ENCODE results near the gene TSC22D3. TPM values are rescaled to one million over a fixed set of nuclear protein-coding genes. Genes with fewer than 3 reads are reported as not detected.

Gene TSC22D3
- total and polyA plus RNA-seq, 4 donors = 119 to 150 (median 131) TPM

- Histone ChIP-seq H3K27me3 (ENCODE audit: control insufficient read depth, insufficient read depth, low read length) (peaks cover 19% of the 10 kb centered on the region), H3K36me3 (ENCODE audit: control insufficient read depth, insufficient read depth, low read length) (no peaks in the 10 kb centered on the region), H3K4me1 (ENCODE audit: control insufficient read depth, insufficient read depth, low read length) (no peaks in the 10 kb centered on the region), H3K27ac (ENCODE audit: low read depth, low read length) (no peak overlapping the region), H3K4me3 (ENCODE audit: low read depth, low read length) (no peak overlapping the region), H3K9me3 (ENCODE audit: control insufficient read depth, insufficient read depth, low read length) (no peaks in the 10 kb centered on the region)
- WGBS (ENCODE audit: insufficient coverage) = 60% methylated on average over 6 of the region's 11 CpGs
- no peak for DNase-seq (ENCODE audit: low read depth in 4 of 6, low spot score in 6 of 6)
Measured at GRCh38 chrX:107764845-107765608, 10.6 kb downstream of the TSC22D3 start.

GRCh38 chrX:107763647-107764046 is 11.9 kb downstream of the TSC22D3 start:
- Histone ChIP-seq H3K4me3 (ENCODE audit: low read depth, low read length) (no peak overlapping the region), H3K4me1 (ENCODE audit: control insufficient read depth, insufficient read depth, low read length) (no peaks in the 10 kb centered on the region), H3K36me3 (ENCODE audit: control insufficient read depth, insufficient read depth, low read length) (no peaks in the 10 kb centered on the region), H3K27me3 (ENCODE audit: control insufficient read depth, insufficient read depth, low read length) (peaks cover 21% of the 10 kb centered on the region), H3K9me3 (ENCODE audit: control insufficient read depth, insufficient read depth, low read length) (no peaks in the 10 kb centered on the region), H3K27ac (ENCODE audit: low read depth, low read length) (no peak overlapping the region)
- no CpG with 5 or more reads among the region's 1 CpG for WGBS (ENCODE audit: insufficient coverage)
- DNase-seq (ENCODE audit: low read depth in 4 of 6, low spot score in 6 of 6) = no peak

DNA sequence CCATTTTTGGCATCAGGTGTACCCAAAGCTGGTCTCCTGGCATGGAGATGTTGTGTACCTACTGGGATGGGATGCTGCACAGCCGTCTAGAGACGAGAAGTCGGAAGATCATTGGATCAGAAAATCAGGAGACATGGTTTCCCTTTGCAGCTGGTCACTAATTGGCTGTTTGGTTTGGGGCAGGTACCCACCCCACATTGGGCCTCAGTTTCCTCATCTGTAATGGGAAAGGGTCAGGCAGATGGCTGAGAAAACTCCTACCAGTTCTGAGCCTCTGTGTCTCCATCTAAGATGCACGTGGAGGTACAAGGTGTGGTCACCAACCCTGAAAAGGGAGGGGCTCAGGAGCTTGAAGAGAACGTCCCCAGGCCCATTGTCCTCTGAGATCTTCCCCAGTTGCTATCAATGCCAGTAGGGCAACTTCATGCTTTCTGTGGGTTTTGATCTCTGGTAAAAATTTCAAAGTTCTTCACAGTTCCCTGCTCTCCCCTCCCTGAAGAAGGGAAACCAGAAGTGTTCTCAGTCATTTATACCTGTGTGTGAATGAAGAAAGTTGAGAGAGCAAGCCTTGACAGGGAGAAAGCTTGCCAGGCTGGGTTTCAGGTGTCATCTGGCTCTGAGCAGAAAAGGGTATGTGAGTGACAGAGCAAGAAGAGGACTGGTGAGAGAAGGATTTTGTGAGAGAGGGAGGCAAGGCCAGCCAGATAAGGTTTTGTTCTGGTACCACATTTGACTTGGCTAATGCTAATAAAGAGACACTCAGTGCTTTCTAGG is 15.1 kb downstream of the TSC22D3 start:
- no peak overlapping the region for H3K4me3 ChIP-seq (ENCODE audit: low read depth, low read length)
- WGBS (ENCODE audit: insufficient coverage) = 82% methylated on average over 4 of the region's 5 CpGs
- H3K27ac ChIP-seq (ENCODE audit: low read depth, low read length) = no peak overlapping the region
- H3K4me1 ChIP-seq (ENCODE audit: control insufficient read depth, insufficient read depth, low read length) = peaks cover 7% of the 10 kb centered on the region
- no peaks in the 10 kb centered on the region for H3K9me3 ChIP-seq (ENCODE audit: control insufficient read depth, insufficient read depth, low read length)
- H3K27me3 ChIP-seq (ENCODE audit: control insufficient read depth, insufficient read depth, low read length) = peaks cover 24% of the 10 kb centered on the region
- H3K36me3 ChIP-seq (ENCODE audit: control insufficient read depth, insufficient read depth, low read length) = no peaks in the 10 kb centered on the region
- no peak for DNase-seq (ENCODE audit: low read depth in 4 of 6, low spot score in 6 of 6)

GRCh38 chrX:107758231-107758766 is 17.3 kb downstream of the TSC22D3 start:
- Histone ChIP-seq H3K27me3 (ENCODE audit: control insufficient read depth, insufficient read depth, low read length) (peaks cover 24% of the 10 kb centered on the region), H3K36me3 (ENCODE audit: control insufficient read depth, insufficient read depth, low read length) (no peaks in the 10 kb centered on the region), H3K4me3 (ENCODE audit: low read depth, low read length) (no peak overlapping the region), H3K27ac (ENCODE audit: low read depth, low read length) (no peak overlapping the region), H3K9me3 (ENCODE audit: control insufficient read depth, insufficient read depth, low read length) (no peaks in the 10 kb centered on the region), H3K4me1 (ENCODE audit: control insufficient read depth, insufficient read depth, low read length) (peaks cover 7% of the 10 kb centered on the region)
- DNase-seq (ENCODE audit: low read depth in 4 of 6, low spot score in 6 of 6) = no peak
- 80% methylated on average over 1 of the region's 5 CpGs for WGBS (ENCODE audit: insufficient coverage)

- no peak for DNase-seq (ENCODE audit: low read depth in 4 of 6, low spot score in 6 of 6)
- Histone ChIP-seq H3K9me3 (ENCODE audit: control insufficient read depth, insufficient read depth, low read length) (no peaks in the 10 kb centered on the region), H3K27ac (ENCODE audit: low read depth, low read length) (no peak overlapping the region), H3K4me1 (ENCODE audit: control insufficient read depth, insufficient read depth, low read length) (peaks cover 11% of the 10 kb centered on the region), H3K27me3 (ENCODE audit: control insufficient read depth, insufficient read depth, low read length) (peaks cover 32% of the 10 kb centered on the region), H3K36me3 (ENCODE audit: control insufficient read depth, insufficient read depth, low read length) (no peaks in the 10 kb centered on the region), H3K4me3 (ENCODE audit: low read depth, low read length) (no peak overlapping the region)
- 59% methylated on average over 3 of the region's 3 CpGs for WGBS (ENCODE audit: insufficient coverage)
Measured at GRCh38 chrX:107755721-107756120, 19.9 kb downstream of the TSC22D3 start.

- WGBS (ENCODE audit: insufficient coverage) = 86% methylated on average over 4 of the region's 4 CpGs
- H3K27me3 ChIP-seq (ENCODE audit: control insufficient read depth, insufficient read depth, low read length) = peaks cover 26% of the 10 kb centered on the region
Measured at GRCh38 chrX:107753187-107753586, 22.4 kb downstream of the TSC22D3 start.

GRCh38 chrX:107752714-107753113 is 22.9 kb downstream of the TSC22D3 start:
- Histone ChIP-seq H3K4me3 (ENCODE audit: low read depth, low read length) (no peak overlapping the region), H3K9me3 (ENCODE audit: control insufficient read depth, insufficient read depth, low read length) (no peaks in the 10 kb centered on the region), H3K27me3 (ENCODE audit: control insufficient read depth, insufficient read depth, low read length) (peaks cover 31% of the 10 kb centered on the region), H3K4me1 (ENCODE audit: control insufficient read depth, insufficient read depth, low read length) (peaks cover 11% of the 10 kb centered on the region), H3K36me3 (ENCODE audit: control insufficient read depth, insufficient read depth, low read length) (no peaks in the 10 kb centered on the region), H3K27ac (ENCODE audit: low read depth, low read length) (no peak overlapping the region)
- no peak for DNase-seq (ENCODE audit: low read depth in 4 of 6, low spot score in 6 of 6)
- WGBS (ENCODE audit: insufficient coverage) = 59% methylated on average over 2 of the region's 3 CpGs

More at GRCh38 chrX:107753187-107753586, 22.4 kb downstream of the TSC22D3 start:
- Histone ChIP-seq H3K9me3 (ENCODE audit: control insufficient read depth, insufficient read depth, low read length) (no peaks in the 10 kb centered on the region), H3K36me3 (ENCODE audit: control insufficient read depth, insufficient read depth, low read length) (no peaks in the 10 kb centered on the region), H3K4me3 (ENCODE audit: low read depth, low read length) (no peak overlapping the region), H3K27ac (ENCODE audit: low read depth, low read length) (no peak overlapping the region), H3K4me1 (ENCODE audit: control insufficient read depth, insufficient read depth, low read length) (peaks cover 11% of the 10 kb centered on the region)
- DNase-seq (ENCODE audit: low read depth in 4 of 6, low spot score in 6 of 6) = peak in 1 of 6 donors; percentile 9

- no peaks in the 10 kb centered on the region for H3K36me3 ChIP-seq (ENCODE audit: control insufficient read depth, insufficient read depth, low read length)
- no peaks in the 10 kb centered on the region for H3K9me3 ChIP-seq (ENCODE audit: control insufficient read depth, insufficient read depth, low read length)
- DNase-seq (ENCODE audit: low read depth in 4 of 6, low spot score in 6 of 6) = no peak
- peaks cover 34% of the 10 kb centered on the region for H3K27me3 ChIP-seq (ENCODE audit: control insufficient read depth, insufficient read depth, low read length)
- WGBS (ENCODE audit: insufficient coverage) = 92% methylated on average over 2 of the region's 3 CpGs
- peaks cover 9% of the 10 kb centered on the region for H3K4me1 ChIP-seq (ENCODE audit: control insufficient read depth, insufficient read depth, low read length)
- peak overlapping the region; percentile 3 for H3K27ac ChIP-seq (ENCODE audit: low read depth, low read length)
- H3K4me3 ChIP-seq (ENCODE audit: low read depth, low read length) = no peak overlapping the region
Measured at GRCh38 chrX:107752043-107752442, 23.5 kb downstream of the TSC22D3 start.

GRCh38 chrX:107750861-107751445 is 24.6 kb downstream of the TSC22D3 start:
- Histone ChIP-seq H3K27ac (ENCODE audit: low read depth, low read length) (no peak overlapping the region), H3K27me3 (ENCODE audit: control insufficient read depth, insufficient read depth, low read length) (peaks cover 40% of the 10 kb centered on the region), H3K4me1 (ENCODE audit: control insufficient read depth, insufficient read depth, low read length) (peaks cover 4% of the 10 kb centered on the region), H3K36me3 (ENCODE audit: control insufficient read depth, insufficient read depth, low read length) (no peaks in the 10 kb centered on the region), H3K4me3 (ENCODE audit: low read depth, low read length) (no peak overlapping the region), H3K9me3 (ENCODE audit: control insufficient read depth, insufficient read depth, low read length) (no peaks in the 10 kb centered on the region)
- 59% methylated on average over 7 of the region's 7 CpGs for WGBS (ENCODE audit: insufficient coverage)
- DNase-seq (ENCODE audit: low read depth in 4 of 6, low spot score in 6 of 6) = no peak

All from spinal cord (tissue), 10 donors.